ENCODE measurements around the gene NTRK2.

DNA sequence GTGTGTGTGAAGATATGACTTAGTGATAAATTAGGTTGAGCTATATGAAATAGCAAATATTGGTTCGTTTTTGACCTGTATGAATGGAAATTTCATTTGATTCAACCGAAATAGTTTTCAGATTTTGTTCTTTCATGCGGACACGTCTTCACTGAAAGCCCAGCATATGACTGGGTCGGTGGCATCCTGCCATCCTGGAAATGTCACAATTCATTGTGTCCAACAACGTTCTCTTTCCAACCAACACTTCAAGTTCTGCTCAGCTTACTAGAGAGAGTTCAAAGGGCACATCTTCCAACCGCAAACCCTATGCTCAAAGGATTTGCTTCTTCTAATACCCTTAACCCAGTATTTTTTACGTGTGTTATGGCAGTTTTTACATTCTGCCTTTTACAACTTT lies 252.5 kb downstream of the NTRK2 start:
- no peak for TF ChIP-seq TCF7L2 (IDR thresholded peaks at IDR 0.05; ENCODE audit: borderline replicate concordance, extremely low read depth, insufficient read depth, insufficient read length)
- TF ChIP-seq CTCF (IDR thresholded peaks at IDR 0.05 in 2 of 3, conservative IDR thresholded peaks at IDR 0.05 in 1 of 3; ENCODE audit: borderline replicate concordance in 1 of 3, insufficient read depth in 1 of 3, low read depth in 2 of 3, low read length in 2 of 3) = no peak
- TF ChIP-seq EZH2 (IDR thresholded peaks at IDR 0.05) = no peak
- TF ChIP-seq JUND (IDR thresholded peaks at IDR 0.05) = no peak
- TF ChIP-seq EGR1 (IDR thresholded peaks at IDR 0.05; ENCODE audit: low read depth) = no peak
- no peak for TF ChIP-seq REST (IDR thresholded peaks at IDR 0.05; ENCODE audit: low read depth)
- TF ChIP-seq FOSL1 (IDR thresholded peaks at IDR 0.05; ENCODE audit: low read depth) = no peak
- TF ChIP-seq MAX (IDR thresholded peaks at IDR 0.05) = no peak
- no peak for TF ChIP-seq RAD21 (IDR thresholded peaks at IDR 0.05; ENCODE audit: low read depth)
- TF ChIP-seq, protein P1, sequence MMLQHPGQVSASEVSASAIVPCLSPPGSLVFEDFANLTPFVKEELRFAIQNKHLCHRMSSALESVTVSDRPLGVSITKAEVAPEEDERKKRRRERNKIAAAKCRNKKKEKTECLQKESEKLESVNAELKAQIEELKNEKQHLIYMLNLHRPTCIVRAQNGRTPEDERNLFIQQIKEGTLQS (IDR thresholded peaks at IDR 0.05) = no peak
- TF ChIP-seq ZNF274 (IDR thresholded peaks at IDR 0.05; ENCODE audit: low read depth, low read length) = no peak
- no peak for TF ChIP-seq POLR2A (IDR thresholded peaks at IDR 0.05; ENCODE audit: borderline replicate concordance, extremely low read depth, insufficient read depth, insufficient read length)
- no peak for TF ChIP-seq CBX3 (IDR thresholded peaks at IDR 0.05; ENCODE audit: low read depth)
- TF ChIP-seq SRF (IDR thresholded peaks at IDR 0.05; ENCODE audit: low read depth) = no peak

Data from HCT116 (cell line).